ENCODE data around the gene NAV2.

DNA sequence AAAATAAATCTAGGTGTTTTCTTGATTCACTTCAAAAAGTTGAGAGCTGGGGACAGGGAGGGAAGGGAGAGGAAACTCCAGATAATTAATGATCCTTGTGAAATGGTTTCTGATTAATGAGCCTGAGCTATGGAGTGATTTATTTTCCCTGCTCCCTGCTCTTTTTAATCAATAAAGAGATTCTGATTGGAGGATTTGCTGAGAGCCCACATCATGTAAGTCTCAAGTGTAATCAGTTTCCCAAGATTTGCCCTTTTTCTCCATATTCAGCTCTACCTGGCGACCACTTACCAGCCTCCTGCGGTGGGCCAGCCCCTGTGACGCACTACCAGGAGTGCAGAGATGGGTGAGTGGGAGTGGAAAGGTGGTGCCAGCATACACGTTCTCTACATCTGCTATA, 114.0 kb downstream of the NAV2 start:
- no peak for TF ChIP-seq POLR2A (IDR thresholded peaks at IDR 0.05; ENCODE audit: low read length)
- TF ChIP-seq GATA1 (IDR thresholded peaks at IDR 0.05; ENCODE audit: low read depth, low read length): no peak

Measured in erythroblast (primary cell).